ENCODE results near the gene CCDC59. TPM values are rescaled to one million over a fixed set of nuclear protein-coding genes. Genes with fewer than 3 reads are reported as not detected.

The CCDC59 gene
- total and polyA plus RNA-seq, 4 donors, result 14.4 to 22.0 (median 18.2) TPM

DNA sequence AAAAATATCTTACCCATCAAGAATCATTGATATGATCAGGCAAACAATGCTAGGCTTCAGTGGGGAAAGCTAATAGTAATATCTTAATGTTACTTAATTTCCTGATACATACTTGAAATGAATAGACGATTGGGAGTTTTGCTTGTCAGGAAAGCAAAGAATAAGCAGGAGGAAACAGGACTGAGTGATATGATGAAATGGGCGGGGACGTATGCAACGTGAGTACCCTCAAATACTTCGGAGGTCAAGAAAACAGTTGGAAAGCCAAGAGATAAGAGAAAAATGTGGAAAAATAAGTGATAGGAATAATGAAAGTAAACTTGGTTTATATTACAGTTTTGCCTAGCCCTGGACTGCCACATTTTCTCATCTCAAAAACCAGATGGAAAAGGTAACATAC lies 49.3 kb upstream of the CCDC59 start:
- TF ChIP-seq HNF4G (IDR thresholded peaks at IDR 0.05) (no peak), JUND (IDR thresholded peaks at IDR 0.05) (no peak), TAF1 (conservative IDR thresholded peaks at IDR 0.05) (no peak), NR2F2 (IDR thresholded peaks at IDR 0.05) (no peak), SP1 (IDR thresholded peaks at IDR 0.05) (no peak), EGR1 (IDR thresholded peaks at IDR 0.05; ENCODE audit: low read depth in 2 of 2) (no peak), YY1 (IDR thresholded peaks at IDR 0.05) (no peak), RXRA (IDR thresholded peaks at IDR 0.05) (no peak), HNF4A (conservative IDR thresholded peaks at IDR 0.05) (no peak), GABPA (IDR thresholded peaks at IDR 0.05 in 1 of 2, conservative IDR thresholded peaks at IDR 0.05 in 1 of 2) (no peak), FOXA1 (IDR thresholded peaks at IDR 0.05) (no peak)
- TF ChIP-seq, protein P1, sequence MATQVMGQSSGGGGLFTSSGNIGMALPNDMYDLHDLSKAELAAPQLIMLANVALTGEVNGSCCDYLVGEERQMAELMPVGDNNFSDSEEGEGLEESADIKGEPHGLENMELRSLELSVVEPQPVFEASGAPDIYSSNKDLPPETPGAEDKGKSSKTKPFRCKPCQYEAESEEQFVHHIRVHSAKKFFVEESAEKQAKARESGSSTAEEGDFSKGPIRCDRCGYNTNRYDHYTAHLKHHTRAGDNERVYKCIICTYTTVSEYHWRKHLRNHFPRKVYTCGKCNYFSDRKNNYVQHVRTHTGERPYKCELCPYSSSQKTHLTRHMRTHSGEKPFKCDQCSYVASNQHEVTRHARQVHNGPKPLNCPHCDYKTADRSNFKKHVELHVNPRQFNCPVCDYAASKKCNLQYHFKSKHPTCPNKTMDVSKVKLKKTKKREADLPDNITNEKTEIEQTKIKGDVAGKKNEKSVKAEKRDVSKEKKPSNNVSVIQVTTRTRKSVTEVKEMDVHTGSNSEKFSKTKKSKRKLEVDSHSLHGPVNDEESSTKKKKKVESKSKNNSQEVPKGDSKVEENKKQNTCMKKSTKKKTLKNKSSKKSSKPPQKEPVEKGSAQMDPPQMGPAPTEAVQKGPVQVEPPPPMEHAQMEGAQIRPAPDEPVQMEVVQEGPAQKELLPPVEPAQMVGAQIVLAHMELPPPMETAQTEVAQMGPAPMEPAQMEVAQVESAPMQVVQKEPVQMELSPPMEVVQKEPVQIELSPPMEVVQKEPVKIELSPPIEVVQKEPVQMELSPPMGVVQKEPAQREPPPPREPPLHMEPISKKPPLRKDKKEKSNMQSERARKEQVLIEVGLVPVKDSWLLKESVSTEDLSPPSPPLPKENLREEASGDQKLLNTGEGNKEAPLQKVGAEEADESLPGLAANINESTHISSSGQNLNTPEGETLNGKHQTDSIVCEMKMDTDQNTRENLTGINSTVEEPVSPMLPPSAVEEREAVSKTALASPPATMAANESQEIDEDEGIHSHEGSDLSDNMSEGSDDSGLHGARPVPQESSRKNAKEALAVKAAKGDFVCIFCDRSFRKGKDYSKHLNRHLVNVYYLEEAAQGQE (IDR thresholded peaks at IDR 0.05), result no peak
- TF ChIP-seq, protein P2, sequence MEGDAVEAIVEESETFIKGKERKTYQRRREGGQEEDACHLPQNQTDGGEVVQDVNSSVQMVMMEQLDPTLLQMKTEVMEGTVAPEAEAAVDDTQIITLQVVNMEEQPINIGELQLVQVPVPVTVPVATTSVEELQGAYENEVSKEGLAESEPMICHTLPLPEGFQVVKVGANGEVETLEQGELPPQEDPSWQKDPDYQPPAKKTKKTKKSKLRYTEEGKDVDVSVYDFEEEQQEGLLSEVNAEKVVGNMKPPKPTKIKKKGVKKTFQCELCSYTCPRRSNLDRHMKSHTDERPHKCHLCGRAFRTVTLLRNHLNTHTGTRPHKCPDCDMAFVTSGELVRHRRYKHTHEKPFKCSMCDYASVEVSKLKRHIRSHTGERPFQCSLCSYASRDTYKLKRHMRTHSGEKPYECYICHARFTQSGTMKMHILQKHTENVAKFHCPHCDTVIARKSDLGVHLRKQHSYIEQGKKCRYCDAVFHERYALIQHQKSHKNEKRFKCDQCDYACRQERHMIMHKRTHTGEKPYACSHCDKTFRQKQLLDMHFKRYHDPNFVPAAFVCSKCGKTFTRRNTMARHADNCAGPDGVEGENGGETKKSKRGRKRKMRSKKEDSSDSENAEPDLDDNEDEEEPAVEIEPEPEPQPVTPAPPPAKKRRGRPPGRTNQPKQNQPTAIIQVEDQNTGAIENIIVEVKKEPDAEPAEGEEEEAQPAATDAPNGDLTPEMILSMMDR (IDR thresholded peaks at IDR 0.05; ENCODE audit: low read depth, low read length, missing input control), result no peak
- TF ChIP-seq, protein P3, sequence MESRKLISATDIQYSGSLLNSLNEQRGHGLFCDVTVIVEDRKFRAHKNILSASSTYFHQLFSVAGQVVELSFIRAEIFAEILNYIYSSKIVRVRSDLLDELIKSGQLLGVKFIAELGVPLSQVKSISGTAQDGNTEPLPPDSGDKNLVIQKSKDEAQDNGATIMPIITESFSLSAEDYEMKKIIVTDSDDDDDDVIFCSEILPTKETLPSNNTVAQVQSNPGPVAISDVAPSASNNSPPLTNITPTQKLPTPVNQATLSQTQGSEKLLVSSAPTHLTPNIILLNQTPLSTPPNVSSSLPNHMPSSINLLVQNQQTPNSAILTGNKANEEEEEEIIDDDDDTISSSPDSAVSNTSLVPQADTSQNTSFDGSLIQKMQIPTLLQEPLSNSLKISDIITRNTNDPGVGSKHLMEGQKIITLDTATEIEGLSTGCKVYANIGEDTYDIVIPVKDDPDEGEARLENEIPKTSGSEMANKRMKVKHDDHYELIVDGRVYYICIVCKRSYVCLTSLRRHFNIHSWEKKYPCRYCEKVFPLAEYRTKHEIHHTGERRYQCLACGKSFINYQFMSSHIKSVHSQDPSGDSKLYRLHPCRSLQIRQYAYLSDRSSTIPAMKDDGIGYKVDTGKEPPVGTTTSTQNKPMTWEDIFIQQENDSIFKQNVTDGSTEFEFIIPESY (IDR thresholded peaks at IDR 0.05), result no peak
- TF ChIP-seq, protein P4, sequence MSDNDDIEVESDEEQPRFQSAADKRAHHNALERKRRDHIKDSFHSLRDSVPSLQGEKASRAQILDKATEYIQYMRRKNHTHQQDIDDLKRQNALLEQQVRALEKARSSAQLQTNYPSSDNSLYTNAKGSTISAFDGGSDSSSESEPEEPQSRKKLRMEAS (IDR thresholded peaks at IDR 0.05), result no peak
- TF ChIP-seq, protein P5, sequence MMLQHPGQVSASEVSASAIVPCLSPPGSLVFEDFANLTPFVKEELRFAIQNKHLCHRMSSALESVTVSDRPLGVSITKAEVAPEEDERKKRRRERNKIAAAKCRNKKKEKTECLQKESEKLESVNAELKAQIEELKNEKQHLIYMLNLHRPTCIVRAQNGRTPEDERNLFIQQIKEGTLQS (IDR thresholded peaks at IDR 0.05), result no peak
- DNase-seq (ENCODE audit: low spot score), result no peak
- 74% methylated on average over 5 of the region's 5 CpGs for WGBS
- no peak overlapping the region for H3K4me3 ChIP-seq (ENCODE audit: low read depth in 1 of 3, low read length in 3 of 3)
- H3K27ac ChIP-seq (ENCODE audit: low read depth in 1 of 2, low read length in 2 of 2), result no peak overlapping the region
- no peak overlapping the region for H3K9ac ChIP-seq (ENCODE audit: low read depth in 1 of 2, low read length in 2 of 2)
- H3K36me3 ChIP-seq (ENCODE audit: control insufficient read depth in 4 of 4, insufficient read depth in 3 of 4, low read depth in 1 of 4, low read length in 3 of 4), result peaks cover 0 to 5% (median 0%) of the 10 kb centered on the region in 4 donors
- H3K4me1 ChIP-seq (ENCODE audit: control insufficient read depth in 4 of 4, insufficient read depth in 4 of 4, low read length in 3 of 4), result no peaks in the 10 kb centered on the region
- no peaks in the 10 kb centered on the region for H3K27me3 ChIP-seq (ENCODE audit: control insufficient read depth in 4 of 4, insufficient read depth in 4 of 4, low read length in 3 of 4)
- no peaks in the 10 kb centered on the region for H3K9me3 ChIP-seq (ENCODE audit: control insufficient read depth in 4 of 4, low read length in 3 of 4)

DNA sequence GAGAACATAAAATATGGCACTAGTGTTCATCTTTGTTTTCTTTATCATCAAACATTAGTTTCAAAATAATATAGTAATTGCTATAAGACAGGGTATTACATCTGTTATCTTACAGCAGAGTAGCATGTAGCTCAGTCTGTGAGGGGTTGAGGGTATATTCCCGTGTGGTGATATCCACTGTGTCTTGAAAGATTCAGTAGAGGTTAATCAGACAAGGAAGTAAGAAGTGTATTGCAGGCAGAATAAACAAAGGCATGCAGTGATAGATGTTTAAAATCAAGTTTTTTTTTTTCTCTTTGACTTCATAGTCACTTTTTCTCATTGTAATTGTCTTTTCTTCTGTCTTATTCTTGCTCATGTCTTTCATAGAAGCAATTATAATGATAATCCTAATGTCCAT lies 48.5 kb upstream of the CCDC59 start:
- WGBS, result 86% methylated on average over 1 of the region's 1 CpG
- Histone ChIP-seq H3K9ac (ENCODE audit: low read depth in 1 of 2, low read length in 2 of 2) (no peak overlapping the region), H3K27me3 (ENCODE audit: control insufficient read depth in 4 of 4, insufficient read depth in 4 of 4, low read length in 3 of 4) (no peaks in the 10 kb centered on the region), H3K4me1 (ENCODE audit: control insufficient read depth in 4 of 4, insufficient read depth in 4 of 4, low read length in 3 of 4) (no peaks in the 10 kb centered on the region), H3K4me3 (ENCODE audit: low read depth in 1 of 3, low read length in 3 of 3) (no peak overlapping the region), H3K27ac (ENCODE audit: low read depth in 1 of 2, low read length in 2 of 2) (no peak overlapping the region), H3K36me3 (ENCODE audit: control insufficient read depth in 4 of 4, insufficient read depth in 3 of 4, low read depth in 1 of 4, low read length in 3 of 4) (peaks cover 0 to 5% (median 0%) of the 10 kb centered on the region in 4 donors), H3K9me3 (ENCODE audit: control insufficient read depth in 4 of 4, low read length in 3 of 4) (no peaks in the 10 kb centered on the region)
- no peak for DNase-seq (ENCODE audit: low spot score)
- TF ChIP-seq RAD21 (IDR thresholded peaks at IDR 0.05) (no peak), FOXA2 (IDR thresholded peaks at IDR 0.05) (no peak), EGR1 (IDR thresholded peaks at IDR 0.05; ENCODE audit: low read depth in 2 of 2) (no peak), TAF1 (conservative IDR thresholded peaks at IDR 0.05) (no peak), YY1 (IDR thresholded peaks at IDR 0.05) (no peak), HNF4G (IDR thresholded peaks at IDR 0.05) (no peak), GABPA (IDR thresholded peaks at IDR 0.05 in 1 of 2, conservative IDR thresholded peaks at IDR 0.05 in 1 of 2) (no peak), SP1 (IDR thresholded peaks at IDR 0.05) (no peak), JUND (IDR thresholded peaks at IDR 0.05) (no peak), HNF4A (conservative IDR thresholded peaks at IDR 0.05) (no peak)
- TF ChIP-seq, protein P4 (IDR thresholded peaks at IDR 0.05), result no peak
- TF ChIP-seq, protein P5 (IDR thresholded peaks at IDR 0.05), result no peak
- TF ChIP-seq, protein P1 (IDR thresholded peaks at IDR 0.05), result no peak

Measured in liver (tissue), 9 donors.